Right kidney (tissue), 1 donor: ENCODE measurements around the gene ZFX.
"Not testable (repeated sequence)": the region's sequence is repeated elsewhere in the genome, so short reads cannot be mapped to it uniquely, and the experiment has no call there.

ENCODE experiments used
- DNase-seq: peaks from one replicate; pipeline ENCODE4 v3.0.0-alpha.2; 2016

The ZFX gene

DNA sequence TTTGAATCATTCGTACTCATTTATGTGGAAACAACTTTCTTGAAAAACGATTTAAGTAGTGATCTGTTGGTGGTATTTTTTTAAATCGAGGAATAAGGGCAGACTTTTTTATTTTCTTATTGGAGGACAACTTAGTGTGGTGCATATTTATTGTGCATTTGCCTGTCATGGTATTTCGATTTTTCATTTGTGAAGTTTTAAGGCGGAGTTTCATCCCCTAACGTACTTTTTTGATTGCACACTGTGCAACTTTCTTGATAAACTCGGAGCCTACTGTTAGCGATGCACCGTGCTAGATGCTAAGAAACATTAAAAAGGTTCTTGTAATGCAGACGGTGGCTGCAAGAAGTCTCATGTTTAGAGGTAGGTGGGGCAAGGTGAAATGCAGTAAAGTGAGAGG, 1.4 kb downstream of the ZFX start:
- DNase-seq = no peak

DNA sequence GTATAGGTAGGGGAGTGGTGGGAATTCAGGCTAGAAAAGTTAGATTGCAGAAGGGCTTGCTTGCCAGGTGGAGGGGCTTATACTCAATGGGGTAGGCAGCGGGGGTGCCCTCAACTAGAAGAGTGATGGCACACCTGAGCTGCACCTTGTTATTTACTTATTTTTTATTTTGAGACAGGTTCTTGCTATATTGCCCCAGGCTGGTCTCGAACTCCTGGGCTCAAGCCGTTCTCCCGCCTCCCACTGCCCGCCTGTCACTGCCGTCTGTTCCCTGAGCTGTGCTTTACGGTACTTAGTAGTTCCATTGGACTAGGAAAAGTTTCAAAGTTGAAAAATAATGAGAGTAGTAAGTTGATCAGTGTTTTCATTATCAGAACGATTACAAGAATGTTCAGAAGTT, 2.0 kb downstream of the ZFX start:
- no peak for DNase-seq

DNA sequence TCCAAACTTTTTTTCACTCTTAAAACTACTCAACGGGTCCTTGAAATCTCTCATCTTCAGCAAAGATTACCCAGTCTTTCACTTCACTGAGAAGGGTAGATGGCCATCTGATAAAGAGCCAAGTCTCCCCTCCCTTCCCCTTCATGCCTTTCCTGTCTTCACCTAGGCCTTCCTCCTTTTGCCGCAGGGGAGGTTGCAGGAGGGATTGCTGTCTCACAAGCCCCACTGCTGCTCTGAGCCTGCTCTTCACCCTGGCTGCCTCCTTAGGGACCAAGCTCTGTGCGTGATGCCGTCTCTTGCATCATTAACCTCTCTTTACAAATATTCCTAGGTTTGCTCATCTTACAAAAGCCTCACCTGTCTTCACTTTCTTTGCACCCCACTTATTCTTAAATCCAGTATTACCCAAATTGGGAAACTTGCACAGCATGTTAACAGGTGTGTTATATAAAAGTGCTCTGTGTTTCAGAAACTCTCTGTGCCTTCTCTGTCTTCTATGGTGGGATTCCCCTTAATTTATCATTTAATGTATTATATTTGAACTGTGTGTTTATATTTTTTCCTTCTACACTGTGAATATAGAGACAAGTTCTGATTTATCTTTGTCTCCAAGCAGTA, 3.8 kb downstream of the ZFX start:
- DNase-seq = no peak

DNA sequence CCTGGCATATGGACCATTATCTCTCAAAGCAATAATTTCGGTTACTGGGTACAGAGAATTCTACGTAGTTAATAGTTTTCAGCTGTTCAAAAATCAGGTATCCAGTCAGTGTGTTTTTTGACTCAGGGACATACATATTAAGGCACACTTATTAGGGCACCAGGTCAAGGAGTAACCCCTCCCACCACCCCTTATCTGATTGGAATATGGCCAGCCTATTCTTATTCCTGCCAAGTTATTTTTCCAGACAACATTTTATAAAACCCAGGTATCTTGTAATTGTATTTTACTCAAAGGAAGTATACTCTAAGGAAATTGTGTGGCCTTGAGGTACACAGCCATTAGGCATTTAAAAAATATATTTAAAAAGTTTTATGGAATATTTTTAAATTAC, 4.3 kb downstream of the ZFX start:
- no peak for DNase-seq

DNA sequence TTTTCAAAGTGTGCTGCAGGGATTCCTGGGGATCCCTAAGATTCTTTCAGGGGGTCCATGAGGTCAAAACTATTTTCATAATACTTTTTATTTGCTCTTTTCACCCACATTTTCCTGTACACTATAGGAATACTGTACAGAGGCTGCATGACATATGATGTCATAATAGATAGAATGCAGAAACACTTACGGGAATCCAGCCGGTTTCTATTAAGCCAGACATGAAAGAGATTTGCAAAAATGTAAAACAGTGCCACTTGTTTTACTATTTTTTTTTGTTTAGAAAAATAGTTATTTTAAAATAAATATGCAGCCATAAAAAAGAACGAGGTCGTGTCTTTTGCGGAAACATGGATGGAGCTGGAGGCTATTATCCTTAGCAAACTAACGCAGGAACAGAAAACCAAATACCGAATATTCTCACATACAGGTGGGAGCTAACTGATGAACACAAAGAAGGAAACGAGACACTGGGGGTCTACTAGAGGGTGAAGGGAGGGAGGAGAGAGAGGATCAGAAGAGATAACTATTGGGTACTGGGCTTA, 5.0 kb downstream of the ZFX start:
- no peak for DNase-seq

DNA sequence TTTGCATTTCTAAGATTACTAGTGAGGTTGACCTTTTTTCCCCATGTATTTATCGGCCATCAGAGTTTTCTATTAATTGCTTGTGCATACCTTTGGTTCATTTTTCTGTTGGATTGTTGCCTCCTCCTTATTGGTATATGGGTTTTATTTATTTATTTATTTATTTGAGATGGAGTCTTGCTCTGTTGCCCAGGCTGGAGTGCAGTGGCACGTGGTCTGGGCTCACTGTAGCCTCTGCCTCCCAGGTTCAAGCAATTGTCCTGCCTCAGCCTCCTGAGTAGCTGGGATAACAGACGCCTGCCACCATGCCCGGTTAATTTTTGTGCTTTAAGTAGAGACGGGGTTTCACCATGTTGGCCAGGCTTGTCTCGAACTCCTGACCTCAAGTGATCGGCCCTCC, 6.2 kb downstream of the ZFX start:
- DNase-seq = not testable (repeated sequence)

DNA sequence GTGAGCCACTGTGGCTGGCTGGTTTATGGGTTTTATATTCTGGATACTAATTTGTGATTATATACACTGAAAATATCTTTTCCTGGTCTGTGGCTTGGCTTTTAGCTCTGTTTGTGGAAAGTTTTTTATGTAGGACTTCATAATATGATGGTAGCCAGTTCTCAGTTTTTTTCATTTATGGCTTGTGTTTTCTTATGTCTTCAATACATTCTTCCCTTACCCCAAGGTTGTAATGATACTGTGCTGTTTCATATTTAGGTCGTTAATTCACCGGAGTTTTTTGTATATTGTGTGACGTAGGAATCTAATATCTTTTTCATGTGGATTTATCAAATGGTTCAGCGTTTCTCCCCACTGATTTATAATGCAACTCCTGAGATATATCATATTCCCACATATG, 6.6 kb downstream of the ZFX start:
- DNase-seq = no peak

DNA sequence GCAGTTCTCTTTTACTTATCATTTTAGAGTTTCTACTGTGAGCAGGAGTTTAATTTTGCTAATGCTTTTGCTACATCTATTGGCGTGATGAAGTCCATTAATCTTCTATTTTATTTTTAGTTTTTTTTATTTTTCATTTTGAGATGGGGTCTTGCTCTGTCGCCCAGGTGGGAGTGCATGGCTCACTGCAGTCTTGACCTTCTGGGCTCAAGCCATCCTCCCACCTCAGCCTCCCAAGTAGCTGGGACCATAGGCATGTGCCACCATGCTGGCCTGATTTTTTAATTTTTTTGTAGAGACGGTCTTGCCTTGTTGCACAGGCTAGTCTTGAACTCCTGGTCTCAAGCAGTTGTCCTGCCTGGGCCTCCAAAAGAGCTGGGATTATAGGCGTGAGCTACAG, 9.4 kb downstream of the ZFX start:
- DNase-seq = no peak

DNA sequence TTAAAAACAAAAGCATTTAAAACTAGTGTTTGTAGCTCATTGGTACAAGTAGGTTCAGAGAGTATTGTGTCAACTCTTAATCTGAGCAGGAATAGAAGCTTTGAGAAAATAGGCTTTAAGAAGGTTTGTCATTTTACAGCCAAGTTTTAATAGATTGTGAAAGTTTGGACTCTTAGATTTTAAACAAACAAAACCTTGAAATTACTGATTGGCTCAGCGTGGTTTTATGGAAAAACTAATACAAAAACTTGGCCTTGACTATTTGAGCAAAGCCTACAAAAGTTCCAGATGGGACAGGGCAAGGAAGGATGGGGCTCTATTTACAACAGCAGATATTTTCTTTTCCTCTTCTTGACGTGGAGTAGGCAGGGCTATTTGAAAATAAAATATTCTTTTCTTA, 16.5 kb downstream of the ZFX start:
- no peak for DNase-seq

DNA sequence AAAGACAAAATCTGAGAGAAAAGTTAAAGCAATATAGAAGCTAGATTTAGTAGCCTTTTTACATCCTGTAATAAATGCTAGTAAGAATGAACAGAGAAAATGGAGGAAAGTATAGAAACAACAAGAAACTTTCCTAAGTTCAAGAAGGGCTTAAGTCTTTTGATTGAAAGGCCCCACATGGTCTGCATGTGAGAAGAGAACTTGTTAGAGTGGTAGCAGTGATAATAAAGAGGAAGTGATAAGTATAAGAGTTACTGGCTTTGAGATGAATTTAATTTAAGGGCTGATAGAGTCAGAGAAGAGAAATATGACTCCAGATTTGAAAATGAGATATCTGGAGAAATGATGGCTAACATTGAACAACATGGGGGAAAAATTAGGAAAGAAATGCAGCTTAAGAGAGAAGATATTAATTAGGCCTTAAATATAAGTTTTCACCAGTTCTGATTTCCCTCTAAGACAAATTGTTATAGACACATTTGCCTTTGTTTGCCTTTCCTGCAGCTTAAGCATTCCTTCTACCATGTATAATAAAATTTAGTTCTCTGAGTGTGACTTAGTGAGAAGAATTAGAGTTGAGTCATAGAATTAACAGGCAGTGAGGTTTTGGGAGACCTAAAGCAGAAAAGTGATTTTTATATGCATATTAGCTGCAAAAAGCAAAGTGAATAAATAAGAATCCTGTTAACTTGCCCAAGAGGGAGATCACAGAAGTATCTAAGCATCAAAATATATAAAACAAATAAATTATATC, 18.4 kb downstream of the ZFX start:
- no peak for DNase-seq

DNA sequence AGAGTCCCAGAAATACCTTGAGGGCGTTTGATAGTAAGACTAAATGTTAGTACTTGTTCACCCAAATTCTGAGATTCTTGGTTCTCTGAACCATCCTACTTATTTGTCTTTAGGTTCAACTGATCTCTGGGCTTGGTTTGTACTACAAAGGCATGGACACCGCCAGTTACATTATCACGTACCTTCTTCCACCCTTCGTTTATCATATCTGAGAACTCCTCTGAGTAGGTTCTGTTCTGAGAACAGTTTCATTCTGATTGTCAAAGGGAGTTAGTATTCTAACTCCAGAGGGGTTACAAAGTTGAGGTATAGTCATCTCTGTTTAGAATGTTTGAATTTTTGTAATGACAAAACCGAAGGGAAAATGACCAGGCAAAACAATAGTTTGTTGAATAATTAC, 19.3 kb downstream of the ZFX start:
- no peak for DNase-seq

DNA sequence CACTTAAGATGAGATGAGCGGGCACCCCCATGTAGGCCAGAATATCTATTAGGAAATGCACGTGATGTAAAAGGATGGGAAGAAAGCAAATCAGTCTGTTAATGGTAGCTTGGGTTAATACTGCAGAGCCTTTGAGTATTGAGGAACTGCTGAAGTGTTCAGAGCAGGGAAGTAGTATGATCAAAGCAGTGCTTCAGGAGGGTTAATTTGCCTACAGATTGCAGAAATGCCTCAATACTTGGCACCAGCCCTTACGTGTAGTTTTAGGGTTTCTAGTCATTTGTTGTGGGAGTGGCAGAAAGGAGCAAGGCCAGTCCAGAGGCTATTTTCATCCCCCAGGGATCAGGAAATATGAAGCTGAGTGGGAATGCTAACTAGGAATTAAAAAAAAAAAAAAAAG, 19.7 kb downstream of the ZFX start:
- DNase-seq = no peak

DNA sequence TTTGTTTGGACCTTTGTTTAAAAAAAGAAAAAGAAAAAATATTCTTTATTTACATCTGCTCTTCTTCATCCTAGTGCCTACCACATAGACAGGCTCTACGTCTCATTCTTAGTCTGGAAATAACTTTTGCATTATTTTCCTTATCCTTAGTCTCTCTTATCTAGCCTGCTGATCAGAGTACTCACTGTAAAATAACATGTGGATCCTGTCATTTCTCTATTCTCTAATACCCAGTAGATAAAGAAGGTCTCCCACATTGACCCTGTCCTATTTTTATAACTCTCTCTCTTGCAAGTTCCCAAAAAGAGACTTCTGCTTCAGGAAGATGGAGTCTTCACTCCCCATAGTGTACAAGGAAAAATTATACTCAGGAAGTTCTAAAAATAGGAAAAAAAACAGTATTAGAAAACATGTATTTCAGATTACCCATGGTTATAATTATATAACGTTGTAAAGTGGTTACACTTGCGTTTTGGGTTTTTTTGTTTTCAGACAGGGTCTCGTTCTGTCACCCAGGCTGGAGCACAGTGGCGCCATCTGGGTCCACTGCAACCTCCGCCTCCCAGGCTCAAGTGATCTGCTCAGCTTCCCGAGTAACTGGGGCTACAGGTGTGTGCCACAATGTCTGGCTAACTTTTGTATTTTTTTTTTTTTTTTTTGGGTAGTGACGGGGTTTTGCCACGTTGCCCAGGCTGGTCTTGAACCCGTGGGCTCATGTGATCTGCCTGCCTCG, 23.8 kb downstream of the ZFX start:
- no peak for DNase-seq

DNA sequence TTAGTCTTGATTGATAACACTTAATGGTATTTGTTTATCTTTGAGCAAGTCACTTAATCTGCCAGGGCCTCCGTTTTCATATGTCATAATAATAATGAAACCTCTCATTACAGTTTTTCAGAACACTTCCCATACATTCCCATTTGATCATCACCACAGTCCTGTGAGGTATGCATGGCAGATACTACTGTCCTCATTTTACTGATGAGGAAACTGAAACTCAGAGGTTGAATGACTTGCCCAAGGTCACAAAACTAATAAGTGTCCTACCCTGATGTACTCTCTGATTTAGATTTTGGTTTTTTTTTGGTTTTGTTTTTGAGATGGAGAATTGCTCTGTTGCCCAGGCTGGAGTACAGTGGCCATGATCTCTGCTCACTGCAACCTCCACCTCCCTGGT, 25.7 kb downstream of the ZFX start:
- DNase-seq = no peak

DNA sequence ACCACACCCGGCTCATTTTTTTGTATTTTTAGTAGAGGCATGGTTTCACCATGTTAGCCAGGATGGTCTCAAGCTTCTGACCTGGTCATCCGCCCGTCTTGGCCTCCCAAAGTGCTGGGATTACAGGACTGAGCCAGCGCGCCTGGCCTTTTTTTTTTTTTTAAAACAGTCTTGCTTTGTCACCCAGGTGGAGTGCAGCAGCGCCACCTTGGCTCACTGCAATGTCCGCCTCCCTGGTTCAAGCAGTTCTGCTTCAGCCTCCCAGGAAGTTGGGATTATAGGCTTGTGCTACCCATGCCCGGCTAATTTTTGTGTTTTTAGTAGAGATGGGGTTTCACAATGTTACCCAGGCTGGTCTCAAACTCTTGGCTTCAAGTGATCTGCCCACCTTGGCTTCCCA, 28.9 kb downstream of the ZFX start:
- DNase-seq = no peak

DNA sequence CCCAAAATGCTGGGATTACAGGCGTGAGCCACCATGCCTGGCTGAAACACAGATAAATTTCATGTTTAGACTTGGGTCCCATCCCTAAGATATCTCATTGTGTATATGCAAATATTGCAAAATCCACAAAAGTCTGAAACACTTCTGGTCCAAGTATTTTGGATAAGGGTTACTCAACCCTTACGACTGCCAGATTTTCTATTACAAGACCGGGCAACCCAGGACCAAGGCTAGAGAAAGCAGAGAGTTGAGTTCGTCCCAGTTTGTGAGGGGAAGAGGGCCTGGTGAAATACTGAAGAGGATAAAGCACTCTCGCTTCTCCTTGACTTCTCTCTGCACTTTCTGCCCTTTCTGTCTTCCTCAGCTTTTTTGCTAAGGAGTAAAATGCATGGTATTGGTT, 34.5 kb downstream of the ZFX start:
- no peak for DNase-seq

DNA sequence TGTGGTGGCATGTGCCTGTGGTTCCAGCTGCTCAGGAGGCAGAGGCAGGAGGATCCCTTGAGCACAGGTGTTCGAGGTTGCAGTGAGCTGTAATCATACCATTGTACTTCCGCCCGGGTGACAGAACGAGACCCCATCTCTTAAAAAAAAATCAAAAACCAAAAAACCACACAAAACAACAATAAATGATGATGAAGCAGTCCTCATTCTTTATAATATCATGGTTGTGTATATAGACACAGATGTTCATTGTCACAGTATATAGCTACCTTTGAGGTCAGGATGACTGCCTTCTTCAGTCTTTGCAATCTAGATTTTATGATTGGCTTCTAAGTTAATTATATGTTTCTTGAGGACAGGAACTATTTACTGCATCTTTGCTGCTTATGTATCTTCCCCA, 37.0 kb downstream of the ZFX start:
- DNase-seq = no peak

DNA sequence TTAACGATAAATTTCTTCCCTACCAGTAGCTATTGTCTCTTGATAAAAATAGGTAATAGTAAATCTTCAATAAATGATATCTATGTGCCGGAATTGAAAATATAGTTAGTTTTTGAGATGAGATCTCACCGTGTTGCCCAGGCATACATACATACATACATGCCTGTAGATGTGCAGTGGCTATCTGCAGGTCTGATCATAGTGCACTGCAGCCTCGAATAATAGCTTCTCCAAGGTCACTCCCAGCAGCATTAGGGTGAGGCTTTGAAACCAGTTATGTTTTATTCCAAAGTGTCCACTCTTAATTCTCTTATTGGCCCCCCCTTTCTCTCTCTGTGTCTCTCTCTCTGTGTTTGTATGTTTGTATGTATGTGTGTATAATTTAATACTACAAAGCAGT, 37.5 kb downstream of the ZFX start:
- no peak for DNase-seq

DNA sequence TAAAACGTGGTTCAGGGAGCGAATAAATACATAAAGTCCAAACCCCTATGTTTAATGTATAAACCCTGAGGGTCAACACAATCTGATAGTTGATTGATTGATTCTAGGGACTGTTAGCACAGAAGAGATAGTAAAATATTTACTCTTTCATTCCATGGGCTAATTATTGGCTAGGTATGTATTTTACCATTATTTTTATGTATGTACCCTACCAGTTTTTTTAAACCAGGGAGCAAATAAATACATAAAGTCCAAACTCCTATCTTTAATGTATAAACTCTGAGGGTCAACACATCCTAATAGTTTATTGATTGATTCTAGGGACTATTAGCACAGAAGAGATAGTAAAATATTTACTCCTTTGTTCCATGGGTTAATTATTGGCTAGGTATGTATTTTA, 40.0 kb downstream of the ZFX start:
- no peak for DNase-seq

DNA sequence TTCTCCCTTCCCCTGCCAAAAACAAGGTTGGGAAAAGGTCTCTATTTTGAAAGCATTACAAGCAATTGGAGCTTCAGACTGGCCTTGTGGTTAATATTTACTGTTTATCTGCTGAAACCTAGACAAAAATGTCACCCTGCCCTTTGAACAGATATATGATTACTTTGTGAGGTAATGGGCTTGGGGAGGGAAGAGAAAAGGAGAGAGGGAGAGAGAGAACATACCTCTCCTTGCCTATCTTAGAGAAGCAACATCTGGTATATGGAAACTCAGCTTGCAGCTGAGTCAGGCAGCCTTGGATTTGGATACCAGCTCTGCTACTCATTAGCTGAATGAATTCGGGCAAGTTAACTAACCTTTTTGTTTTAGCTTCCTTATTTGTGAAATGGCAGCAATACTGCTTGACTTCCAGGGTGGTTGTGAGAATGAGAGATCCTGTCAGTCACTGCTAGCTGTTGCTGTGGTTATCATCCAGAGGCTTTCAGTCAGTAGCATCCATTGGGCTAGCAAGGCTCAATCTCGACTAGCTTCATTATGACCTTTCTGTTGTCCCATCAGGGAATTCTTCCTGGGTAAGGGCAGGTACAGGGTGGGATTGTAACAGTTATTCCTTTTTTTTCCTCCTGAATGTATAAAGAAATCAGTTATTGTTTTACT, 41.1 kb downstream of the ZFX start:
- no peak for DNase-seq

DNA sequence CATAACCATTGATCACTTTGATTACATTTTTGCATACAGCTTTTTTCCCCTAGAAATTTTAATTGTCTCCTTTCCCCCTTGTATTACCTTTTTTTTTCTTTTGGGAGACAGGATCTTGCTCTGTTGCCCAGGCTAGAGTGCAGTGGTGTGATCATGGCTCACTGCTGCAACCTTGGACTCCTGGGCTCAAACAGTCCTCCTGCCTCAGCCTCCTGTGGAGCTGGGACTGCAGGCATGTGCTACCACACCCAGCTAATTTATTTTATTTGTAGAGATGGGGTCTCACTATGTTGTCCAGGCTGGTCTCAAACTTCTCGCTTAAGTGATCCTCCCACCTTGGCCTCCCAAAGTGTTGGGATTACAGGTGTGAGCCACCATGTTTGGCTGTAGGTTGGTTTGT, 47.0 kb downstream of the ZFX start:
- DNase-seq = no peak

DNA sequence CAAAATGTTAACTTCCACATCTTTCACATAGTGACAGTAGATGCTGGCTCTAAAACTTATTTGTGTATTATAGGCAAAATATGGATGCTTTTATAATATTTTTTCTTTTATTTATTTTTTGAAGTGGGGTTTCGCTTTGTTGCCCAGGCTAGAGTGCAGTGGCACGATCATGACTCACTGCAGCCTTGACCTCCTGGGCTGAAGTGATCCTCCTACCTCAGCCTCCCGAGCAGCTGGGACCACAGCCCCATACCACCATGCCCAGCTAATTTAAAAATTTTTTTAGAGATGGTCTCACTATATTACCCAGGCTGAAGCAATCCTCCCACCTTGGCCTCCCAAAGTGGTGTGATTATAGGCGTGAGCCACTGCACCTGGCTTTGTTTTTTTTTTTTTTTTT, 48.6 kb downstream of the ZFX start:
- DNase-seq = no peak

DNA sequence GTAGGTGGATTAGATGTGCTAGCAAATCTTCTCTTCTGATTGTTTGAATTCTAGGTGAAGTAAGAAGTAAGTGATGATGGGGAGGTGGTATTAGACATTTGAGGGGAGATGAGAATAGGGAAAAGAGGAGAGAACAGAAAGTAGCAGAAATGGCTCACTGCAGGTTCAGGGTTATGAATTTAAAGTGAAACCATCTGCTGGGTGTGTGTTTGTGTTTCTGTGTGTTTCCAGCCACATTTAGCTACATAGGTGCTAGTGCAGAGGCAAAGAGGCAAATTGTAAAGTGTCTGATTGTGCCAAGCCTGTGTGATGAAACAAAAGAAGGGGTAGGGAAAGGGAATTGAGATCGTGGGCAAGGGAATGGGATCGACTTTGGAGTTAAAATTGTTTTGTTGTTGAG, 50.6 kb downstream of the ZFX start:
- no peak for DNase-seq
